HepG2 (cell line): ENCODE results near the gene DMBT1. TPM values are rescaled to one million over a fixed set of nuclear protein-coding genes. Genes with fewer than 3 reads are reported as not detected.

Experiments used
- ATAC-seq: fragments of 200-7000 bp; cut with Tn5 transposase; 3 replicates; pipeline ENCODE4 v1.9.1; 2020; ENCODE audit warnings: mild to moderate bottlenecking, moderate library complexity
- BruUV-seq: library from RNA; stranded (reverse); fragments of 400-500 nt; replicated peaks from 2 replicates; lab custom pipeline; 2021; lab: Mats Ljungman, UMichigan
- CTCF ChIA-PET: fragments of 300-600 bp; formaldehyde crosslinking; extraction: SDS; loops from one replicate; lab custom pipeline; 2021; ENCODE audit warnings: low total read pairs, inconsistent platforms, low intra/inter-chr PET ratio; lab: Yijun Ruan, JAX
- POLR2A ChIA-PET: fragments of 350-600 bp; sonication (Branson Sonifier 250); formaldehyde crosslinking; loops from one replicate; lab custom pipeline; 2020; ENCODE audit warnings: antibody characterized with exemption, inconsistent platforms; lab: Yijun Ruan, JAX
- DNase-seq: peaks from one replicate; pipeline ENCODE4 v3.0.0-alpha.2; 2015; ENCODE audit warnings: low spot score
- FAIRE-seq: peaks from 3 replicates; lab custom pipeline; 2011; peaks lifted over from hg19 to GRCh38; lab: Jason Lieb, UNC
- H2AFZ ChIP-seq: one replicate; pipeline ENCODE4 v1.6.1; 2011; ENCODE audit warnings: low read length, inconsistent platforms
- H3K27ac ChIP-seq: fragments of 300-600 bp; 3 replicates; pipeline ENCODE4 v1.8.0; 2011; ENCODE audit warnings: mixed run types, mild to moderate bottlenecking, mixed read lengths, low read length, inconsistent platforms; ENCODE audit not compliant: insufficient read depth; ENCODE audit errors: extremely low read length
- H3K27me3 ChIP-seq, 2 experiments: fragments of 200-600 bp in 1 of 2; 2 replicates in 1 of 2; 3 replicates in 1 of 2; pipeline versions ENCODE4 v1.6.0 to v1.8.0; 2011; ENCODE audit warnings: low read length in 2 of 2, mild to moderate bottlenecking in 2 of 2, moderate library complexity in 2 of 2, inconsistent platforms in 1 of 2; ENCODE audit not compliant: insufficient read depth in 2 of 2, control insufficient read depth in 1 of 2
- H3K36me3 ChIP-seq, 2 experiments: fragments of 200-600 bp in 1 of 2; replicated peaks in 1 of 2; 2 replicates in 1 of 2; 3 replicates in 1 of 2; pipeline versions ENCODE4 v1.5.1 to v1.8.0; 2011; ENCODE audit warnings: low read length in 2 of 2, inconsistent platforms in 1 of 2; ENCODE audit not compliant: insufficient read depth in 2 of 2, control insufficient read depth in 1 of 2
- H3K4me1 ChIP-seq: 2 replicates; pipeline ENCODE4 v1.5.1; 2012; ENCODE audit warnings: low read length, inconsistent platforms; ENCODE audit not compliant: insufficient read depth
- H3K4me2 ChIP-seq: 2 replicates; pipeline ENCODE4 v1.6.0; 2011; ENCODE audit warnings: low read depth, low read length, inconsistent platforms
- H3K4me3 ChIP-seq, 3 experiments: fragments of 200-600 bp in 1 of 3; sonication (generic), shearing (Covaris generic) in 1 of 3; replicated peaks in 1 of 3; 2 replicates each; pipeline ENCODE4 v1.5.1; 2011 to 2016; ENCODE audit warnings: low read length in 3 of 3, inconsistent platforms in 2 of 3, low read depth in 2 of 3, mild to moderate bottlenecking in 2 of 3, control low read depth in 1 of 3, mixed read lengths in 1 of 3; ENCODE audit not compliant: insufficient read depth in 1 of 3
- H3K79me2 ChIP-seq: one replicate; pipeline ENCODE4 v1.6.1; 2011; ENCODE audit warnings: low read length, inconsistent platforms; ENCODE audit not compliant: insufficient read depth
- H3K9ac ChIP-seq: 2 replicates; pipeline ENCODE4 v1.6.0; 2011; ENCODE audit warnings: mild to moderate bottlenecking, low read depth, low read length, inconsistent platforms; ENCODE audit not compliant: insufficient read depth
- H3K9me3 ChIP-seq: 2 replicates; pipeline ENCODE4 v1.5.1; 2012; ENCODE audit warnings: mild to moderate bottlenecking, low read length
- H4K20me1 ChIP-seq: 2 replicates; pipeline ENCODE4 v1.6.0; 2011; ENCODE audit warnings: inconsistent platforms, mild to moderate bottlenecking, low read length, moderate library complexity; ENCODE audit not compliant: insufficient read depth
- JARID2 ChIP-seq: sonication (generic); formaldehyde crosslinking; IDR thresholded peaks from 2 replicates; pipeline ENCODE4 v1.8.1; 2023; ENCODE audit warnings: missing genetic modification reagents, inconsistent platforms; ENCODE audit not compliant: insufficient replicate concordance
- MNT ChIP-seq: fragments of 450-650 bp; IDR thresholded peaks from 2 replicates; pipeline ENCODE4 v1.6.1; 2016
- MXD4 ChIP-seq: IDR thresholded peaks from 2 replicates; pipeline ENCODE4 v1.6.1; 2016; ENCODE audit warnings: mild to moderate bottlenecking, missing biosample characterization, missing genetic modification reagents
- PHF8 ChIP-seq: sonication (generic); formaldehyde crosslinking; IDR thresholded peaks from 2 replicates; pipeline ENCODE4 v1.5.0; 2020; ENCODE audit warnings: missing genetic modification reagents
- SAFB2 ChIP-seq: sonication (generic); formaldehyde crosslinking; IDR thresholded peaks from 2 replicates; pipeline ENCODE4 v1.5.1; 2020; ENCODE audit warnings: missing genetic modification reagents, low read depth, mild to moderate bottlenecking, borderline replicate concordance
- ZFP91 ChIP-seq: sonication (generic); formaldehyde crosslinking; IDR thresholded peaks from 2 replicates; pipeline ENCODE4 v1.9.0; 2022; ENCODE audit warnings: missing genetic modification reagents, mild to moderate bottlenecking, borderline replicate concordance
- ZFYVE20 ChIP-seq: sonication (generic); formaldehyde crosslinking; IDR thresholded peaks from 2 replicates; pipeline ENCODE4 v1.8.0; 2023; ENCODE audit warnings: low read depth, mild to moderate bottlenecking, moderate library complexity, missing genetic modification reagents, borderline replicate concordance
- ZKSCAN1 ChIP-seq: fragments of 150-350 bp; IDR thresholded peaks from 2 replicates; pipeline ENCODE4 v1.6.1; 2014; ENCODE audit warnings: low read length
- ZNF761 ChIP-seq: sonication (generic); formaldehyde crosslinking; conservative IDR thresholded peaks from 2 replicates; pipeline ENCODE4 v1.4.0; 2020; ENCODE audit warnings: mild to moderate bottlenecking, missing genetic modification reagents
- WGBS: methylation state at CpG from one replicate; pipeline ENCODE4 v1.1.6; 2017; ENCODE audit warnings: low lambda C conversion rate; 5-methylcytosine and 5-hydroxymethylcytosine counted together
- in situ Hi-C: cut with HindIII; loops from 2 replicates; pipeline ENCODE4 v1.10.0; 2017; ENCODE audit warnings: low pct_unique_long_range_greater_than_20kb; ENCODE audit not compliant: extremely low pct_ligation_motif_present
- intact Hi-C: fragments of 100-400 bp; cut with micrococcal nuclease; formaldehyde crosslinking; loops from one replicate; pipeline ENCODE4 v1.10.0; 2022; ENCODE audit not compliant: unreplicated experiment
- polyA plus RNA-seq, 8 experiments: library from polyadenylated mRNA; depleted of rRNA in 3 of 8; stranded (reverse) in 7 of 8; unstranded in 1 of 8; fragments of >200 nt; fragmentation: Illumina TruSeq in 4 of 8; extraction: Trizol in 4 of 8; gene quantifications; 2 replicates each; pipeline versions ENCODE4 v1.2.1 to v1.2.3, GENCODE V29; 2011 to 2016; ENCODE audit warnings: low read depth in 4 of 8, missing spikeins in 1 of 8, mixed read lengths in 1 of 8; ENCODE audit not compliant: insufficient read depth in 1 of 8
- total RNA-seq, 5 experiments: library from RNA; depleted of rRNA; stranded (reverse); fragments of >200 nt; fragmentation: Illumina TruSeq; extraction: Trizol; gene quantifications; 2 replicates each; pipeline ENCODE4 v1.2.3, GENCODE V29; 2016; ENCODE audit warnings: low read depth in 1 of 5
- TF ChIP-seq, protein P1 (sequence below): sonication (generic); formaldehyde crosslinking; IDR thresholded peaks from 2 replicates; pipeline ENCODE4 v1.4.0; 2020; ENCODE audit warnings: missing genetic modification reagents, low read depth, mild to moderate bottlenecking, borderline replicate concordance
- TF ChIP-seq, protein P2 (sequence below): sonication (generic); formaldehyde crosslinking; IDR thresholded peaks from 2 replicates; pipeline ENCODE4 v1.4.0; 2020; ENCODE audit warnings: missing genetic modification reagents, borderline replicate concordance

DMBT1 gene
- total and polyA plus RNA-seq, 2 of the 13 experiments (the other 11 are each of a cell fraction or from before 2014, with no cell fraction given): not detected

DNA sequence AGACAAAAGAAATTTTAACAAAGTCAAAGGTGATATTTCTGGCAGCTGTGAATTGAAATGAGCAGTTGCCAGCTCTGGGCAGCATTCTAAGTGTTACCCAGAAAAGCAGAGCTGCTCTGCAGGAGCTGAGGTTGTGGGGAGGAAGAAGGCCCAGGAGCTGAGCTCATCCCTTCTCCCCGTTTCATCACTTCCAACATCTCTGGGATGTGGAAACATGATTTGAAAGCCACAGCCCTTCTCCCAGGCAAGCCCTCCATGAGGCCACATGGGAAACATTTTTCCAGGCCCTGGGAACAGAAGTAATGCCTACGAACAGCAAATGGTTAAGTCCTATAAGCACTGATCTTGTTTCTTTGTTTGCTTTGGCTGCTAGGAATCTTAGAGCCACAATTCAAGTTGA is 10.9 kb upstream of the DMBT1 start:
- intact Hi-C loops: no loop called here
- no peaks in the 10 kb centered on the region for H3K36me3 ChIP-seq
- POLR2A ChIA-PET: no interaction called here
- H3K79me2 ChIP-seq: no peaks in the 10 kb centered on the region
- BruUV-seq: no TSS peak
- H3K27me3 ChIP-seq: peaks cover 0 to 7% of the 10 kb centered on the region in 2 experiments; a peak in 2 of 5 replicates
- in situ Hi-C loops: no loop called here
- no peak overlapping the region for H2AFZ ChIP-seq
- ATAC-seq (no peak), DNase-seq (no peak), FAIRE-seq (no peak)
- no peak overlapping the region for H3K4me3 ChIP-seq
- CTCF ChIA-PET: no interaction called here
- H3K4me2 ChIP-seq: no peak overlapping the region
- H3K9ac ChIP-seq: no peak overlapping the region
- 18% methylated on average over 1 of the region's 2 CpGs for WGBS
- H3K4me1 ChIP-seq: no peaks in the 10 kb centered on the region
- no peaks in the 10 kb centered on the region for H3K9me3 ChIP-seq
- no peak overlapping the region for H3K27ac ChIP-seq
- no peaks in the 10 kb centered on the region for H4K20me1 ChIP-seq
- TF ChIP-seq PHF8 (no peak), ZFYVE20 (CRISPR knock-in tag) (no peak), ZNF761 (CRISPR knock-in tag) (no peak), JARID2 (CRISPR knock-in tag) (no peak), ZKSCAN1 (no peak), SAFB2 (CRISPR knock-in tag) (no peak), ZFP91 (CRISPR knock-in tag) (no peak), MNT (no peak), MXD4 (no peak)
- TF ChIP-seq, protein P1, sequence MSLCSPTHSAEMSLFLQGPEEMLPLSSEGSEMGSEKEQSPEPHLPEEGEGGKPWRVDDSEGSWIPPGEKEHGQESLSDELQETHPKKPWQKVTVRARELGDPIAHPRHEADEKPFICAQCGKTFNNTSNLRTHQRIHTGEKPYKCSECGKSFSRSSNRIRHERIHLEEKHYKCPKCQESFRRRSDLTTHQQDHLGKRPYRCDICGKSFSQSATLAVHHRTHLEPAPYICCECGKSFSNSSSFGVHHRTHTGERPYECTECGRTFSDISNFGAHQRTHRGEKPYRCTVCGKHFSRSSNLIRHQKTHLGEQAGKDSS (CRISPR knock-in tag): no peak
- TF ChIP-seq, protein P2, sequence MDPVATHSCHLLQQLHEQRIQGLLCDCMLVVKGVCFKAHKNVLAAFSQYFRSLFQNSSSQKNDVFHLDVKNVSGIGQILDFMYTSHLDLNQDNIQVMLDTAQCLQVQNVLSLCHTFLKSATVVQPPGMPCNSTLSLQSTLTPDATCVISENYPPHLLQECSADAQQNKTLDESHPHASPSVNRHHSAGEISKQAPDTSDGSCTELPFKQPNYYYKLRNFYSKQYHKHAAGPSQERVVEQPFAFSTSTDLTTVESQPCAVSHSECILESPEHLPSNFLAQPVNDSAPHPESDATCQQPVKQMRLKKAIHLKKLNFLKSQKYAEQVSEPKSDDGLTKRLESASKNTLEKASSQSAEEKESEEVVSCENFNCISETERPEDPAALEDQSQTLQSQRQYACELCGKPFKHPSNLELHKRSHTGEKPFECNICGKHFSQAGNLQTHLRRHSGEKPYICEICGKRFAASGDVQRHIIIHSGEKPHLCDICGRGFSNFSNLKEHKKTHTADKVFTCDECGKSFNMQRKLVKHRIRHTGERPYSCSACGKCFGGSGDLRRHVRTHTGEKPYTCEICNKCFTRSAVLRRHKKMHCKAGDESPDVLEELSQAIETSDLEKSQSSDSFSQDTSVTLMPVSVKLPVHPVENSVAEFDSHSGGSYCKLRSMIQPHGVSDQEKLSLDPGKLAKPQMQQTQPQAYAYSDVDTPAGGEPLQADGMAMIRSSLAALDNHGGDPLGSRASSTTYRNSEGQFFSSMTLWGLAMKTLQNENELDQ (CRISPR knock-in tag): no peak
